Type B pancreatic cell (in vitro differentiated cells): ENCODE results near the gene NRP2. TPM values are rescaled to one million over a fixed set of nuclear protein-coding genes. Genes with fewer than 3 reads are reported as not detected.

ENCODE experiments used
- DNase-seq: peaks from one replicate; pipeline ENCODE4 v3.0.0; 2021; ENCODE audit warnings: mixed read lengths; ENCODE audit not compliant: unreplicated experiment; ENCODE audit errors: extremely low spot score
- H3K27ac Mint-ChIP-seq: 2 replicates; pipeline ENCODE4 v1.8.0; 2021; ENCODE audit warnings: mild to moderate bottlenecking, mixed read lengths
- H3K27me3 Mint-ChIP-seq: 2 replicates; pipeline ENCODE4 v1.8.0; 2021; ENCODE audit warnings: mixed read lengths
- H3K36me3 Mint-ChIP-seq: 2 replicates; pipeline ENCODE4 v1.8.0; 2021; ENCODE audit warnings: mixed read lengths
- H3K4me1 Mint-ChIP-seq: one replicate; pipeline ENCODE4 v1.8.0; 2021; ENCODE audit warnings: mixed read lengths; ENCODE audit not compliant: unreplicated experiment
- H3K4me3 Mint-ChIP-seq: 2 replicates; pipeline ENCODE4 v1.8.0; 2021; ENCODE audit warnings: mild to moderate bottlenecking, mixed read lengths
- H3K9me3 Mint-ChIP-seq: 2 replicates; pipeline ENCODE4 v1.8.0; 2021; ENCODE audit warnings: mixed read lengths
- CTCF ChIP-seq: fragments of 200-600 bp; sonication (generic); conservative IDR thresholded peaks from 2 replicates; pipeline ENCODE4 v1.5.0; 2021; ENCODE audit warnings: antibody characterized with exemption, mild to moderate bottlenecking
- total RNA-seq: library from RNA; stranded (reverse); gene quantifications from 2 replicates; pipeline ENCODE4 v1.2.1, GENCODE V29; 2021; ENCODE audit warnings: low replicate concordance

NRP2 gene
- total RNA-seq, 1 donor from 2014 or later: 109 TPM

GRCh38 chr2:205792908-205793307 lies 110.6 kb downstream of the NRP2 start:
- no peak overlapping the region for H3K4me3 Mint-ChIP-seq
- H3K36me3 Mint-ChIP-seq: peaks cover 31% of the 10 kb centered on the region
- TF ChIP-seq CTCF: no peak
- H3K9me3 Mint-ChIP-seq: peaks cover 4% of the 10 kb centered on the region
- DNase-seq: no peak
- H3K27ac Mint-ChIP-seq: no peak overlapping the region
- peaks cover 4% of the 10 kb centered on the region for H3K4me1 Mint-ChIP-seq
- H3K27me3 Mint-ChIP-seq: peaks cover 7% of the 10 kb centered on the region

- H3K4me1 Mint-ChIP-seq: peaks cover 8% of the 10 kb centered on the region
- no peak overlapping the region for H3K27ac Mint-ChIP-seq
- DNase-seq: no peak
- TF ChIP-seq CTCF: no peak
- H3K9me3 Mint-ChIP-seq: peaks cover 9% of the 10 kb centered on the region
- H3K4me3 Mint-ChIP-seq: no peak overlapping the region
- peaks cover 35% of the 10 kb centered on the region for H3K36me3 Mint-ChIP-seq
- no peaks in the 10 kb centered on the region for H3K27me3 Mint-ChIP-seq
Observed at GRCh38 chr2:205796805-205797313, 114.6 kb downstream of the NRP2 start.

- no peak for DNase-seq
- H3K27ac Mint-ChIP-seq: no peak overlapping the region
- peaks cover 12% of the 10 kb centered on the region for H3K4me1 Mint-ChIP-seq
- H3K4me3 Mint-ChIP-seq: no peak overlapping the region
- peaks cover 3% of the 10 kb centered on the region for H3K27me3 Mint-ChIP-seq
- peaks cover 9% of the 10 kb centered on the region for H3K9me3 Mint-ChIP-seq
- peaks cover 27% of the 10 kb centered on the region for H3K36me3 Mint-ChIP-seq
- TF ChIP-seq CTCF: no peak
Observed at GRCh38 chr2:205797866-205798265, 115.6 kb downstream of the NRP2 start.

GRCh38 chr2:205800224-205800623 lies 117.9 kb downstream of the NRP2 start:
- H3K27ac Mint-ChIP-seq: peak overlapping the region; percentile 68
- peaks cover 9% of the 10 kb centered on the region for H3K27me3 Mint-ChIP-seq
- peaks cover 9% of the 10 kb centered on the region for H3K9me3 Mint-ChIP-seq
- H3K4me1 Mint-ChIP-seq: peaks cover 12% of the 10 kb centered on the region
- TF ChIP-seq CTCF: no peak
- no peak overlapping the region for H3K4me3 Mint-ChIP-seq
- no peak for DNase-seq
- H3K36me3 Mint-ChIP-seq: peaks cover 21% of the 10 kb centered on the region

- Mint-ChIP-seq H3K27me3 (peaks cover 12% of the 10 kb centered on the region), H3K36me3 (peaks cover 21% of the 10 kb centered on the region), H3K4me1 (peaks cover 16% of the 10 kb centered on the region), H3K9me3 (peaks cover 9% of the 10 kb centered on the region), H3K4me3 (no peak overlapping the region), H3K27ac (peak overlapping the region; percentile 68)
- DNase-seq: no peak
- no peak for TF ChIP-seq CTCF
Observed at GRCh38 chr2:205800773-205801172, 118.5 kb downstream of the NRP2 start.

- H3K27me3 Mint-ChIP-seq: peaks cover 16% of the 10 kb centered on the region
- peaks cover 27% of the 10 kb centered on the region for H3K4me1 Mint-ChIP-seq
- TF ChIP-seq CTCF: no peak
- H3K9me3 Mint-ChIP-seq: peaks cover 9% of the 10 kb centered on the region
- H3K27ac Mint-ChIP-seq: no peak overlapping the region
- peaks cover 14% of the 10 kb centered on the region for H3K36me3 Mint-ChIP-seq
- no peak for DNase-seq
- H3K4me3 Mint-ChIP-seq: no peak overlapping the region
Observed at GRCh38 chr2:205802065-205802464, 119.8 kb downstream of the NRP2 start.
